LoVo (cell line): ENCODE measurements around the gene NOTCH1.

Experiments used
- DNase-seq: peaks from one replicate; pipeline ENCODE4 v3.0.0-alpha.2; 2016; ENCODE audit warnings: low spot score

Gene NOTCH1

GRCh38 chr9:136516191-136516654, 29.6 kb downstream of the NOTCH1 start:
- no peak for DNase-seq

- DNase-seq, result no peak
Observed at GRCh38 chr9:136515276-136515675, 30.6 kb downstream of the NOTCH1 start.

- DNase-seq, result no peak
Observed at GRCh38 chr9:136514022-136514714, 31.7 kb downstream of the NOTCH1 start.

GRCh38 chr9:136513191-136513590, 32.7 kb downstream of the NOTCH1 start:
- DNase-seq, result no peak

- DNase-seq, result no peak
Observed at GRCh38 chr9:136512651-136513071, 33.2 kb downstream of the NOTCH1 start.

- no peak for DNase-seq
Observed at GRCh38 chr9:136511670-136512592, 33.9 kb downstream of the NOTCH1 start.

- no peak for DNase-seq
Observed at GRCh38 chr9:136511144-136511669, 34.6 kb downstream of the NOTCH1 start.

- no peak for DNase-seq
Observed at GRCh38 chr9:136510561-136510960, 35.3 kb downstream of the NOTCH1 start.

GRCh38 chr9:136509549-136509948, 36.3 kb downstream of the NOTCH1 start:
- DNase-seq, result no peak

GRCh38 chr9:136508729-136509500, 36.9 kb downstream of the NOTCH1 start:
- DNase-seq, result no peak

GRCh38 chr9:136507992-136508375, 37.9 kb downstream of the NOTCH1 start:
- DNase-seq, result no peak

- no peak for DNase-seq
Observed at GRCh38 chr9:136507221-136507991, 38.4 kb downstream of the NOTCH1 start.

- DNase-seq, result no peak
Observed at GRCh38 chr9:136506425-136506824, 39.4 kb downstream of the NOTCH1 start.

- DNase-seq, result no peak
Observed at GRCh38 chr9:136505406-136506403, 40.1 kb downstream of the NOTCH1 start.

GRCh38 chr9:136504512-136505348, 41.1 kb downstream of the NOTCH1 start:
- DNase-seq, result no peak

- DNase-seq, result no peak
Observed at GRCh38 chr9:136502940-136503550, 42.8 kb downstream of the NOTCH1 start.

- DNase-seq, result no peak
Observed at GRCh38 chr9:136502196-136502595, 43.7 kb downstream of the NOTCH1 start.

- no peak for DNase-seq
Observed at GRCh38 chr9:136501686-136502085, 44.2 kb downstream of the NOTCH1 start.
